GM20431 (cell line): ENCODE results near the gene XCR1.

Experiments
- in situ Hi-C: fragments of 300-500 bp; cut with MseI, MboI; formaldehyde crosslinking; loops from one replicate; pipeline ENCODE4 v1.15.0; 2020; ENCODE audit warnings: low sequenced_read_pairs; ENCODE audit not compliant: unreplicated experiment

XCR1 gene

GRCh38 chr3:45986303-45986982 lies 40.8 kb downstream of the XCR1 start:
- in situ Hi-C loops, result no loop called here

DNA sequence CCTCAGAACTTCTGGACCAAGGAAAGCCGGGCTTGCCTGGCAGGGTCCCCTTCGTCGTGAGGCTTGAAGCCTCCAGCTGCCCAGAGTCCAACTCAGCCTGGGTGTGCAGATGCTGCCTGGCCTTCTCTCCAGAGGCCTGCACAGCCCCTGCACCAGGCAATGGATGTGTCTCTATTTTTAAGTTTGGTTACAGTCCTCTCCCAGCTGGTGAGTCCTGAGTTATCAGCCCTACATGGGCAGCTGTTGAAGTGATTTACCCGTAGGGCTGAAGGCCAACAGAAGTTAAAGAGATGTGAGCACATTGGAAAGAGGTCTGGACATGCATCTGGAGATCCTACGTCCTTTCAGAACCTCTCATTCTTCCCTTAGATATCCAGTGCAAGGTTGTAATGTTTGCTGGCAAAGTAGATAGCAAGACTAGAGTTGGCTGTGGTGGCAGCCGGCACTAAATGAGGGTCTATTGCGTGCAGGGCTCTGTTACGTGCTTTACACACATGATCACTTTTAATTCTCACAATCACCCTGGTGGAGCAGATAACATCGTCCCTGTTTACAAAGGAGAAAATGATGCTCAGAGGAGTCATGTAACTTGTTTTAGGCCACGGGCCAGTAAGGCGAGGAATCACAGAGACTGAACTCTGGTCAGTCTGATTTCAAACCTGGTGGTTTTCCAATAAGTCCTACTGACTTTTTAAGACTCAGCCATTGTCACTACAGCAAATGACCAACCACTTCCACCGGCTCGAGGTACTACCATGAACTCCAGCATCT lies 41.6 kb downstream of the XCR1 start:
- in situ Hi-C loops, result no loop called here

GRCh38 chr3:45984331-45985312 lies 42.7 kb downstream of the XCR1 start:
- in situ Hi-C loops, result no loop called here

- in situ Hi-C loops, result no loop called here
These were observed 43.5 kb downstream of the XCR1 start for GRCh38 chr3:45983770-45984169.

- in situ Hi-C loops, result no loop called here
These were observed 45.8 kb downstream of the XCR1 start for GRCh38 chr3:45981346-45982074.

- in situ Hi-C loops, result no loop called here
These were observed 46.5 kb downstream of the XCR1 start for GRCh38 chr3:45980819-45981218.

DNA sequence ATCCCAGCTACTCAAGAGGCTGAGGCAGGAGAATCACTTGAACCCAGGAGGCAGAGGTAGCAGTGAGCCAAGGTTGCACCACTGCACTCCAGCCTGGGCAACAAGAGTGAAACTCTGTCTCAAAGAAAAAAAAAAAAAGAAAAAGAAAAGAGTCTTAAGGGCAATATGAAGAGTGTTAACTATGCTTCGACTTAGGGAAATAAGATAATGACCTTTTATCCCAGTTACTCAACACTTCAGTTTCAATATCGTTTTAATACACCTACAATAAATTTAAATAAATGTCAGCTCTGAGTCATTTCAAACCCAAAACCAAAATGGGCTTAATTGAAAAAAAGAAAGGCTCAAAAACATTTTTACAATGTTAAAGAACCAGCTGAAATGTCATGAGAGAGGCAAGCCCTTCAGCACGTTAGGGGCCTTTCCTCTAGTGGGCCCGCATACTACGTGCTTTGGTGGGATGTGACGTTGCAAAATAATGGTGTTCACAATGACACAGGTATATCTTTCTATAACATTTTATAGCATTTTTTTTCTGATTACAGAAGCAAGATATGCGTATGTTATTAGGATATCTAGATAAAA lies 47.0 kb downstream of the XCR1 start:
- in situ Hi-C loops, result no loop called here

GRCh38 chr3:45979378-45979777 lies 47.9 kb downstream of the XCR1 start:
- in situ Hi-C loops, result no loop called here

DNA sequence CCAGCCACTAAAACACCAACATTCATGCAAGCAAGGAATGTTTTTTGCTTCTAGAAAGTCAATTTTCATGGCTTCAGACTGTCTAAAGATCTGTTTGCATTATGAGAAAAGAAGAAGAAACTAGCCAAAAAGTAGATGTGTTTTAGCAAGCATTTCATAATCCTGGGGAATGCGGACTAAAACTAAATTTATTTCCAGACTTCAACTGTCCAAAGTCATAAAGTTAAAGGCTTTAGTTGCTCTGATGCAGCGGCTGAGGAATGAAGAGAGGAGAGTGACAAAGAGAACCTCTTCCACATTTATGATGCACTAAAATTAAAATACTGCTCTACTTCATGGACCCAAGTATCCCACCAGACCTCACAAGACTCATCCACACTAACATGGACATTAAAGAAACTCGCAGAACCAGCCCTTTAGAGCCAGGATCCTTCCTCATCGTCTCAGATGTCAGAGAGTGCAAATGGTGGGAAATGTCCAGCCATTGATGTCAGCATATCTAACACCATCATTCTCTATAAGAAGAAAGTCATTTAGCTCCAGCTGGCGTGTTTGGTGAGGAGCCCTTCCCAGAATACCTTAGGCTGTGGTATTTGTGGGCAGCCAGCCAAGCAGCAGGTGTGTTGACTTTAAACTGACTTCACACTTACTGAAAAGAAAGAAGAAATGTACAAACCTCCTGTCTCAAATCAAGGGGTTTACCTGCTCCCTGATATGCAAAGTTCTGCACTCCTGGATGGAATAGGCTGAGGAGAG lies 49.1 kb downstream of the XCR1 start:
- in situ Hi-C loops, result no loop called here

DNA sequence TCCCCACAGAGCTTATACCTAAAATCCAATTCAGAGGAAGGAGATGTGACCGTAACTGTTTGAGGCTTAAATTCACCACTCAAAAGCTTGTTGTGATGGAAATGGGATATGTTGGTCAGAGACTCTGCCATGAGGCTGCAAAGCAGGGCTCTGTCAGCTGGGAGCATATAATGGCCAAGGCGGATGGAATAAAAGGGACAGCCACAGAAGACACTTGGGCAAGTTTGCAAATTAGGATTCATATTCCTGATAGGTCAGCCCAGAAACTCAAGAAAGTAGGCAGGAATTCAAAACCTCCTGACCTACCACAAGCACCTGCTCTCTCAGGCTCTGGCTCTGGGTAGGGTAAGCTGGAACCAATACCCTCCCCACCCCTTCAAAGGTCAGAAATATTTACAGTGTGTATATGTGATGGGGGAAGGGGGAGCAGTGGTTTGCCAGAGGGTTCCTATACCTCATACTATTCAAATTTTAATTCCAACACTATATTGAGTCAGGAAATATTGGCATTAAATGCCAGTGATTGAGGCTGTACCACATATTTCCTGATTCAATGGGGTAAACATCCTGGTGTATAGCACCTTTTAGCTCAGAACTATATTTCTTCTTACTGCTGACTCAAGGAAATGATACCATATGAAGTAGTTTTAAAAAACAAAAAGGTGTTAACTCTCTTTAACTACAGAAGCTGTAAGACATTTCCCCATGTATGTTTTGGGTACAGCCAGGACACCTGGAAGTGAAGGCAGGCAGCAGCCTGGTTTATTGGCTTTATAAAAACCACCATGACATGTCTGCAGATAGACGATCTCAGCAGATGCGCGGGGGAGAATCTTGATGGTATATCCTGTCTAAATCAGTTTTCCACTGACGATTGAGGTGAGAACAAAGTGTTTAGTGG lies 50.8 kb downstream of the XCR1 start:
- in situ Hi-C loops, result no loop called here

DNA sequence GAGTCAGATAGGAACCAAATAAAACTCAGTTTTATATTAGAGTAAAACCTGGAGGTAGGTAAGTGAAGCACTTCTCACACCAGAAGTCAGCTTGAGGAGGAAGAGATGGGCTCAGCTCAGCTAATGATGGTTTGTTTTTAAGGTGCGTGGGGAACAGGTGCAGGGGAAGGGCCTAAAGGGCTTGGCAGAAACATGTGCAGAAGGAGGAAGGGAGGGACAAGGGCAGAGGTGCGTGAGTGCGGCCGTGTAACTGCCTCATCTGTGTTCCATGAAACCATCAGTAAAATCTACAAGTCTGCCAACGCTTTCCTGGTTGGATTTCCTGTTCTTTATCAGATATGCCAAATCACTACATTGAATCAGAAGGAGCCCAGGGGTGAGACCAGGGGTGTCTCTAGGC lies 51.6 kb downstream of the XCR1 start:
- in situ Hi-C loops, result no loop called here

GRCh38 chr3:45974686-45975085 lies 52.6 kb downstream of the XCR1 start:
- in situ Hi-C loops, result no loop called here

GRCh38 chr3:45972534-45973402 lies 54.5 kb downstream of the XCR1 start:
- in situ Hi-C loops, result no loop called here

GRCh38 chr3:45969953-45970352 lies 57.3 kb downstream of the XCR1 start:
- in situ Hi-C loops, result no loop called here

GRCh38 chr3:45969116-45969515 lies 58.2 kb downstream of the XCR1 start:
- in situ Hi-C loops, result no loop called here

DNA sequence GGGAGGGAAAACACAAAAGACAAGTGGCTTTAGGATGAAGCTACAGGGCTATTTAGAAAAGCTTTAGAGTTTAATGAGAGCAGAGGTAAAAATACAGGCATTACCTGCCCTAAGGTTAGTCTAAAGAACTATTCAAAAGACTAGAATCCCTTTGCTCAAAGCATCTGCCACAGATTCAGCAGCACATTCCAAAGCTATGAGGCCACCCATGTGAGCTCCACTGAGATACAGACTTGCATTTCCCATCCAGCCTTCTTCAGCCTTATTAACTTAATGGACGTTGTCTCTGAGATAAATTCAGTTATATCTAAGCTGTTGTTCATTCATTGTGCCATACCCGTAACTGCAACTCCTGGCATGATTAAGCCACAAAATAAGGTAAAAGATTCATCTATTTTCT lies 58.6 kb downstream of the XCR1 start:
- in situ Hi-C loops, result no loop called here

DNA sequence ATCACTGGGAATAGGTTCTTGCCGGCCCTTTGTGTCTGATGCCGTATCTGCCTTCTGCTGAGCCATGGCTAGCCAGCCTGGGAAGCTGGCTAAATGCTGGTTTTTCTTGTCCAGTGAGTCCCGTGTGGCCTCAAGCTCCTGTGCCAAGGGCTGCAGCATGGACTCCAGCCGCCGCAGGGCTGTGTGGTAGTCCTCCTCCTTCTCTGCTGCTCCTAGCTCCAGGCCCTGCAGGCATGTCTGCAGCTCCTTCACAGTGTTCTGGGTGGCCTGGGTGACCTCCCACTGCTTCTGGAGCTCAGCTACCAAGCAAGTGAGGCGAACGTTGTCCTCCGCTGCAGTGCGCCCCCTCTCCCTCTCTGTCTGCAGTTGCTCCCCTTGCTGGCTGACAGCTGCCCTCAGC lies 59.1 kb downstream of the XCR1 start:
- in situ Hi-C loops, result no loop called here
